GM18870 (cell line): Measurements from ENCODE around the gene FCER2.

Experiments
- ATAC-seq: cut with Tn5 transposase; IDR thresholded peaks from one replicate; pipeline ENCODE4 v1.9.1; 2021; ENCODE audit warnings: moderate library complexity; ENCODE audit not compliant: unreplicated experiment

FCER2 gene

DNA sequence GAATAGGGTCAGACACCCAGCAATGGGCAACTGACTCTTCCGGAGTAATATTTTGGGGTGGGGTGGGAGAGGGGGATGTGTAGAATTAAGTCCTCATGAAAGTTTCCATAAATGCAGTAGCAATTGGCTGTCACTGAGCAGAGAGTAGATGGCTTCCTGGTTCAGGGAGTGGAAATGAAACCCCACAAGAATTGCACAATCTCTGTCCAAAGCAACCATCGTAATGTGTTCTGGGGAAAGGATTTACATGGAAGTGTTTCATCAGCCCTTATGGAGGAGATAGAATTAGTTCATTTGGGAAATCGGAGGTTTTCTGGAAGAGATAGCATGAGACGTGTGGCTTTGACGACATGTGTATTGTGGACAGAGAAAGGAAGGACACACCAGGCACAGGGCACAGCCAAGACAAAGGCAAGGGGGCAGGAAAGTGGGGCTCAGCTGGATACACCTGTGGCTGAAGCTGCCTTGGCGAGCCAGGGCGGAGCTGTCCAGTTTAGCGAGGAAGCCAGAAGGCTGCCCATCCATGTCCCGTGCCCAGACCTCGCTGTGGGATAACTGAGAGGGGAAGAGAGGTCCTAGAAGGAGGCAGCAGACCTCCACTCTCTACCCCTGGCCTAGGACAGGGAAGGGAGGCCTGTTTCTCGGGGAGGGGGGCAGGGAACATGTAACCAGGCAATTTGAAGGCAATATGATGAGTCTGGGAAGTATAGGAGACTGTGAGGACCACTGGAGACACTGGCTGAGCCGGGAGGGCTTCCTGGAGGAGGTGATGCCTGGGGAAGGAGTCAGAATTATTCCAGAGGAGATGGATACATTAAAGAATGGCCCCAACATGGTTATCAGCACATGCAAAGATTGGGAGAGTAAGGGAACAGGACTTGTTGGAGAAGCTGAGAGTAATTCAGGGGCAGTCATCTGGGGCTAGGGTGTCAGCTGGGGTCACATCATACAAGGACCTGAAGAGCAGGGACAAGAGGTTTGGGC lies 32.6 kb upstream of the FCER2 start:
- ATAC-seq: no peak

DNA sequence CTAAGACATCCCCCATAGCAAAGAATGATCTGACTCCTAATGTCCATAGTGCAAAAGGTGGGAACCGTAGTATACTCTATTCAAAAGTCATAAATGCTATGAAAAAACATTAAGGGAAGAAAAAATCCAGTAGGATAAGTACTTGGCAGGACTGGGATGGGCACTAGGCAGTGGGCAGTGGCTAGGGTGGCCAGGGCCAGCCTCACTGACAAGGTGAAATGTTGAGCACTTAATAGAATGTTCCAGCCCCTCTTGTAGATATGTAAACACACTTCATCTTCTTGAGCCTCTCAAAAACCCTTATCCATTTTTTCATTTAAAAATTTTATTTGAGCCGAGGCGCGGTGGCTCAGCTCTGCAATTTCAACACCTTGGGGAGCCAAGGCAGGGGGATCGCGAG lies 31.4 kb upstream of the FCER2 start:
- no peak for ATAC-seq

DNA sequence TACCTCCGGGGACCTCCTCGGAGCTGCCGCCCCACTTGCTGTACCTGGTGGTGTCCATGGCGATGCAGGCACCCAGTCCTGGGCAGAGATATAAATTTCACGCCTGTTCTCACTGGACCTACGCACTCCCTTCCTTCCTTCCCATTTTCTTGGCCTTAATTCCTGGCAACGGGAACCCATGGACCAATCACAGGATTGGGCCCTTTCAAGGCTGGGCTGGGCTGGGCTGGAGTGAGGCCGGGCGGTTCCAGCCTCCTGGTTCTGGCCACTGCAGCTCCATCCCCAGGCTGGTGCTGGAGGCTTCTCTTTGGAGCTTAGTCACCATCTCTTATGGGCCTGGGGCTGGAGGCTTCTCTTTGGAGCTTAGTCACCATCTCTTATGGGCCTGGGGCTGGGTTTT lies 30.1 kb upstream of the FCER2 start, which contains the start of gene CLEC4G:
CLEC4G (minus strand) TSS at position 66 of the 400 bp plus-strand sequence; CDS start at position 58, 8 bp downstream.
- no peak for ATAC-seq

DNA sequence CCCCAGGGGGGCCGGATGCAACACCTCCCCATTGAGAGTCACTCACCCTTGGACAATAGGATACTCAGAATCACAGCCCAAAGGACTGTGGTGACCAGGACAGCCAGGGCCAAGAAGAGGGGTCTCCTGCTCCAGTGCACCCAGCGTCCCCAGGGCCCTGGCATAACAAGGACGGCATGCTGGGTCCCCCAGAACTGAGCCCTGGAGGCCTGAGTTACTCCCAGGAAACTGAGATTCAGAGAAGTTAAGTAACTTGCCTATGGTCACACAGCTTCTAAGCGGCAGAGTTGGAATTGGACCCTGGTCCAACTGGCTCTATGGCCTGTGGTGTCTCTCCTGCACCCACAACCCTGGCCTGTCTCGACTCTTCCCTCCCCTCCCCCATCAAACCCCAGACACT lies 29.7 kb upstream of the FCER2 start:
- no peak for ATAC-seq

DNA sequence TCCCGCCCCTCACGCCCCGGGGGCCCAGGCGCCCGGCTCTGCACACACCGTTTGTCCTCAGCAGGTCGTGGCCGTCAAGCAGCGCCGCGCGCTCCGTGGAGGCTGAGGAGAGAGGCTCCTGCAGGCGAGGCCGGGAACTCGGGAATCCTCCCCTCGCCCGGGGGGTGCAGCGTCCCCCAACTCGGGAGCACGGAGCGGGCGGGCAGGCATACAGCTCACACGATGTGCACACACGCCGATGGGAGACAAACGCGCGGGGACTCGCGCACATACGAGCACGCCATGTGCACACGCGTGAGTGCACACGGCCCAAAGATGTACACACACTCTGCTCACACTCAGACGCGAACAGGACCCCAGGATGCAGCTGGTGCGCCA lies 29.3 kb upstream of the FCER2 start:
- no peak for ATAC-seq

DNA sequence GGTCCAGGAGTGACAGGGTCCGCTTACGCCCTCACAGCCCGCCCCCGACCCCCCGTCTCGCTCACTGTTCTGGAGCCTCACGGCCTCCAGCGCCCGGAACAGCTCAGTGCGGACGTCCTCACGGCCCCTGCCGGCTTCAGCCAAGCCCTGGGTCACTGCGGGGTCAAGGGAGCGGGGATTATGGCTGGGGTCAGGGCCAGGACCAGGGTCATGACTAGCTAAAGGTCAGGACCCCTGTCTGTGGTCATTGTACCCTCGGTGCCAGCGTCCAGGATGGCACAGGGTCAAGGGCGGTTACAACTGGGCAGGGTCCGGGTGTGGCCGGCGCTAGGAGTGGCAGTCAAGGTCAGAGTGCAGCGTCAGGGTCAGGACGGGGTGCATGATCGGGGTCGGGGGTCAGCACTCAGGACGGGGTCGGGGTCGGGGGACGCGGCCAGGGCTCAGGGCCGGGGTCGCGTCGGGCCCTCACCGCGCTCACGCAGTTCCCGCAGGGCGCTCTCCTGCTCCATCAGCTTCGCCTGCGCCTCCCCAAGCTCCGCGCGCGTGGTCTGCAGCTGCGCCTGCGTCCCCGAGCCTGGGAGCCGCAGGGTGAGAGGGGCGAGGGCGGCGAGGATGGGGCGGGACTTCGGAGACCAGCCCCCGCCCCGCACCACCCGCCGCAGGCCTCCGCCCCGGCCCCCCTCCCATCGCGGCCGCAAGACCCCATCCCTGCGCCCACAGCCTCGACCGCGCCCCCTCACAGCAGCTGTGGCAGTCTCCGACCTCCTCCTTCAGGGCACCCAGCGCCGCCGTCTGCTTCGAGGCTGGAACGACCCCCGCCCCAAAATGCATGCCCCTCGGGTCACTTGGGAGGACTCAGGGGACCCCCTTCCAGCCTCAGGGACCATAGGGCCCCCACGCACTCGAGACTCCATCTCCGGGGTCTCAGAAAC lies 28.6 kb upstream of the FCER2 start:
- no peak for ATAC-seq

DNA sequence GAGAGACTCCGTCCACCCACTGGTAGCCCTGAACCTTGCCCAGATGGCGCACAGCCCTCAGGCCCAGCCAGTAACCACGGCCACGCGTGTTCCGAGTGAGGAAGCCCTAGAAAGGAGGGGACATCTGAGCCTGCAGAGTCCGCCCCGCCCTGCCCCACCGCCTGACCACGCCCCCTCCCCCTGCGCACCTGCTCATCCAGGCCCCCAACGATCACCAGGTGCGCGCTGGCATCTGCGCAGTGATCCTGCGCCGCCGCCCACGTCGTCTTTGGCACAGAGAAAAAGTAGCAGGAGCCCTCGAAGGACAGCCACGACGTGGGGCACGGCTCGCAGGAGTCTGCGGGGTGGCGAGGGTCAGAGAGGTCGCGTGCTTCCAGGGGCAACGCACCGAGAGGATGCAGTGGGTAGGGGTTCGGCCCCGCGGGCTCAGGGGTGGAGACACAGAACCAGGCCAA lies 27.9 kb upstream of the FCER2 start:
- no peak for ATAC-seq

DNA sequence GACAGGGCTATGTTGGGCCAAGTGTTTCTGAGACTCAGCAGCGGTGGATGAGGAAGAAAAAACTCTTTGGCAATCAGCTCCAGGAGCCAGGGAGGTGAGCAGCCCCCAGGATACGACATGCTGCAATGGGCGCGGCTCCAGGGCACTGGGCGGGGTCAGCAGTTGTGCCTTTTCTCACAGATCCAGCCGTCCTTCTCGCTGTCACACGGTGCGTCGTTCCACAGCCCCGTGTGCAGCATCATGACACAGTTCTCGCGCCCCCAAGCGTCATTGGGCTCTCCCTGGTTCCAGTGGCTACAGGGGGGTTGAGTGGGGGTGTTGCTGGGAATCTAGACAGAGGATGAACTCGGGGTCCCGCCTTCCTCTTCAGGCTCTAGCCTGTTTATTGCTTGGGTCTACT lies 27.3 kb upstream of the FCER2 start:
- no peak for ATAC-seq

DNA sequence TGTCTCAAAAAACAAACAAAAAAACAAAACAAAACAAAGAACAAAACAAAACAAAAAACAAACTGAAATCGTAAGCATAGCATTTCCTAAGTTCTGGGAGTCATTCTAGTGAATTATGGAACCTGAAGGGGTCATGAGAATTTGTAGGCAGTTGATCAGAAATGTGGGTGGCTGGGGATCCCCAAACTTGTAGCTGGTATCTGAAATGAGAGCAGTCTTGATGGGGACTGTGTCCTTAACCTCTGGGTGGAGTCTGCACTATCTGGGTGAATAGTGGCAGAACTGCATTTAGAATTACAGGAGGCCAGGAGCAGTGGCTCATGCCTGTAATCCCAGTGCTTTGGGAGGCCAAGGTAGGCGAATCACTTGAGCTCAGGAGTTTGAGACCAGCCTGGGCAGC lies 23.9 kb upstream of the FCER2 start:
- ATAC-seq: no peak

DNA sequence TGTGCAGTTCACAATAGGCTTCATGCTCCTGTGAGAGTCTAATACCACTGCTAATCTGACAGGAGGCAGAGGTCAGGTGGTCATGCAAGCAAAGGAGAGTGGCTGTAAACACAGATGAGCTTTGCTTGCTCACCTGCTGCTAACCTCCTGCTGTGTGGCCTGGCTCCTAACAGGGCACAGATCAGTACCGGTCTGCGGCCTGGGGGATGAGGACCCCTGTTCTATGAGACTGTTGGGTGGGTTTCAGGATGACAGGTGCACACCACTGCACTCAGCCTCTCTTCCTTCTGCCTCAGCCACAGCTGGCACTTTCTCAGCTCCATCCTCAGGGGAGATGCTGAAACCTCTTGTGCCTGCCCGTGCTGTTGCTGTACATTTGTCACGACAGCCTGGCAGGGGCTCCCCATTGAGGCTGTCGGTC lies 20.3 kb upstream of the FCER2 start:
- ATAC-seq: no peak

DNA sequence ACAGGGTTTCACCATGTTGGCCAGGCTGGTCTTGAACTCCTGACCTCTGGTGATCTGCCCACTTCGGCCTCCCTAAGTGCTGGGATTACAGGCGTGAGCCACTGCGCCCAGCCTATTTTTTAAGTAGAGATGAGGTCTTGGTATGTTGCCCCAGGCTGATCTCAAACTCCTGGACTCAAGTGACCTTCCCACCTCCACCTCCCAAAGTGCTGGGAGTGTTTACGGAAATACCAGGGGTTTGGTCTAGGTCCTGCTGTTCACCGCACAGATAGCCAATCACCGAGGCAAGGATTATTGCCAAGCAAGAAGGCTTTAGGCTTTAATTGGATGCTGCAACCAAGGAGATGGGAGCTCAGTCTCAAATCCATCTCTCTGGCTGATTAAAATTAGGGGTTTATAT lies 18.4 kb upstream of the FCER2 start:
- no peak for ATAC-seq

DNA sequence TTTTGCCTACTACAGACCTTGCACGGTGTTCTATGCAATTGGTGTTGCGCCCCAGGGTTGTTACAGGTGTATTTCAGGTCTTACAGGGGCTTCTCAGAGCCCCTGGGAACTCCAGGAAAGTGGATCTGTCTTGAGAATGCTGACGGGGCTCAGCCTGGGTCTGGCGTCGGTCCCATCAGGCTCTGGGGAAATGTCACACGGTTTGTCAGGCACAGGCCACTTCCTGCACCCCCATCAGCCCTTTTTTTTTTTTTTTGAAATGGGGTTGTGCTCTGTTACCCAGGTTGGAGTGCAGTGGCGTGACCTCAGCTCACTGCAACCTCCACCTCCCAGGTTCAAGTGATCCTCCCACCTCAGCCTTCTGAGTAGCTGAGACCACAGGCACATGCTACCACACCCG lies 16.7 kb upstream of the FCER2 start:
- no peak for ATAC-seq

DNA sequence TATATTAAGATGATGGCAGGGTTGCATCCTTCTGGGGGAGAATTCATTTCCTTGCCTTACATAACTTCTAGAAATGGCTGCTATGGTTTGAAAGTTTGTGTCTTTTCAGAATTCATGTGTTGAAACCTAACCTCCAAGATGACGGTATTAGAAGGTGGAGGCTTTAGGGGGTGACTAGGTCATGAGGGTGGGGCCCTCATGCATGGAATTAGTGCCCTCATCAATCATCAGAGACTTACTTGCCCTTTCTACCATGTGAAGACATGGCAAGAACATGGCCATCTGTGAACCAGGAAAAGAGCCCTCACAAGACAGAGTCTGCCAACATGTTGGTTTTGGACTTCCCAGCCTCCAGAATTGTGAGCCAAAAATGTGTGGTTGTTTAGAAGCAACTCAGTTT lies 14.8 kb upstream of the FCER2 start:
- no peak for ATAC-seq

DNA sequence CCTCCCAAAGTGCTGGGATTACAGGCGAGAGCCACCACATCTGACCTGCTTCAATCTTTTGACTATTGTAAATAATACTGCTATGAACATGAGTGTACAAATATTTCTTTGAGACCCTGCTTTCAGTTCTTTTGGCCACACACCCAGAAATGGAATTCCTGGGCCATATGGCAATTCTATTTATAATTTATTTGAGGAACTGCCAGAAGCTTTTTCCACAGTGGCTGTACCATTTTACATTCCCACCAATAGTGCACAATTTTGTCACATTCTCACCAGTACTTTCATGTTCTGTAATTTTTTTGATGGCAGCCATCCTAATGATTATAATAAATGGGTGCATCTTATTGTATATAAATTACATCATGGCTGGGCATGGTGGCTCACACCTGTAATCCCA lies 13.7 kb upstream of the FCER2 start:
- ATAC-seq: no peak

DNA sequence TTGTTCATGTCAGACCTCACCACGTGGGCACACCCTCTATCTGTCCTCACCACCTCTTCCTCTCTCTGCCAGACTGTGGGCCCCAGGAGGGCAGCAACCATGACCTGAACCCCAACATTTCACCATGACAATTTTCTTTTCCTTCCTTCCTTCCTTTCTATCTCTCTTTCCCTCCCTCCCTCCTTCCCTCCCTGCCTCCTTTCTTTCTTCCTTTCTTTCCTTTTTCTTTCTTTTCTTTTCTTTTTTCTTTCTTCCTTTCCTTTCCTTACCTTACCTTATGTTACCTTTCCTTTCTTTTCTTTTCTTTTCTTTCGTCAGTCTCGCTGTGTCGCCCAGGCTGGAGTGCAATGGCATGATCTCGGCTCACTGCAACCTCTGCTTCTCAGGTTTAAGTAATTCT lies 8.7 kb upstream of the FCER2 start:
- ATAC-seq: no peak

DNA sequence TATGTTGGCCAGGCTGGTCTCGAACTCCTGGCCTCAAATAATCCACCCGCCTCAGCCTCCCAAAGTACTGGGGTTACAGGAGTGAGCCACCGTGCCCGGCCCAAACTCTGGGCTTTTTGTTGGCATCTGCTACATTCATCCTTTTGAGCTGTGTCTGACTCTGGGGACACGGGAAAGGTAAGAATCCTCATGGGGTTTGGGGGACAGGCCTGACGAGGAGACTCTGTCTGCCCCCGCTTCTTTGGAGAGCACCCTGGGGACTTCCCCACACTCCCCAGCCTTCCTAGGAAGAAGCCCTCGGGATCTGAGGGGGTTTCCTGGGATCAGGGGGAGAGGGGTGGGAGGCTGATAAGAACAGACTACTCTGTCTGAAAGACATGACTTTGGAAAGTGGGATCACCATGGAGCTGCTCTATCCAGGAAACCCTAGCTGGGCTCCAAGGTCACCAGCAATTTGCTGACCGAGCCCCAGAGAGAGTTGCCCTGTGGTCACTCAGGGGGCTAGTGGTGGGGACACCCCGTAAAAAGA lies 8.1 kb upstream of the FCER2 start:
- ATAC-seq: no peak

DNA sequence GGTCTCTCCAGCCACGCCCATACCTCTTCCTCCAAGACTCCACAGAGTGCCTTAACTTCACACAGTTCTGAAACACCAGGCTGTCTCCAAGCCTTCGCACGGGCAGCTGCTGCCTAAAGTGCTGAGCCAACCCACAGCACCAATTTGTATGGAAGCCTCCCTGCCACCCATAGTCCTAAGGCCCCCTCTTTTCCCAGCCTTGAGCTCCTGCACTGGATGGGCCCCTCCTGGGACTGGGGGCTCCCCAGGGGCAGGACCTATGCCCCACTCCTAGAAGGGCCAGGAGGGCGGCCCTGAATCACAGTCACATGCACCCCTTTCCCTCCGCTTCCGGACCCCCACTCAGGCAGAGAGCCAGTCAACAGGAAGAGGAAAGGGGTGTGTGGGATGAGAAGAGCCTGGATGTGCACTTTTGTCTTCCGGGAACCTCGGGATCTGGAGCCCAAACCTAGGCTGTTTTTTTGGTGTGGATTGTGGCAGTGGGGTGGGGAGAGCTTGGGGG lies 5.1 kb upstream of the FCER2 start:
- ATAC-seq: no peak

DNA sequence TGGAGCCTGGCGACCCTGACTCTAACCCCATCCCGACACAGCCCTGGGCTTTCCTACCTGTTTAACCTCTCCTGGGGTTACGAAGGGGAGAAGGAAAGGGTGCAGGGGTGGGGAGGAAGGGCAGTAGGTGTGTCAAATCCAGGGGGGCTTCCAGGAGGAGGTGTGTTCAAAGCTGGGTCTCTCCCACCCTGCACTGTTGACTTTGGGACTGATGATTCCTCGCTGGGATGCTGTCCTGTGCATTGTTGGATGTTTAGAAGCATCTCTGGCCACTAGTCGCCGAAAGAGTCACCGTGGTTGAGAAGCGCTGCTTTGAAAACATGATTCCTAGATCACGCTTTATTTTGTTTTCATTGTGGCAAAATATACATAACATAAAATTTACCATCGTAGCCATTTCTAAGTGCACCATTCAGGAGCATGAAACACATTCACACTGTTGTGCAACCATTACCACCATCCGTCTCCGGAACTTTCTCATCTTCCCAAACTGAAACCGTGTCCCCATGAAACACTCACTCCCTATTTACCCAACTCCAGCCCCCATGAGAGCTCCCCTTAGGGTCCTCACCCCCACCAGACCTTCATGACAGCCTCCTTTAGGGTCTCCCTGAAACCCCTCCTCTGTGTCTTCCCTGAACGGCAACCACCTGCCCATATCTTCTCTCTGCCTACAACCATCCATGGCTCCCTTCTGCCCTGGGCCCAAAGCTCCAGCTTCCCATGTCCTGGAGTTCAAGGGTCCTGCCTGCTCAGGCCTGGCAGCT lies 4.4 kb upstream of the FCER2 start:
- ATAC-seq: no peak

DNA sequence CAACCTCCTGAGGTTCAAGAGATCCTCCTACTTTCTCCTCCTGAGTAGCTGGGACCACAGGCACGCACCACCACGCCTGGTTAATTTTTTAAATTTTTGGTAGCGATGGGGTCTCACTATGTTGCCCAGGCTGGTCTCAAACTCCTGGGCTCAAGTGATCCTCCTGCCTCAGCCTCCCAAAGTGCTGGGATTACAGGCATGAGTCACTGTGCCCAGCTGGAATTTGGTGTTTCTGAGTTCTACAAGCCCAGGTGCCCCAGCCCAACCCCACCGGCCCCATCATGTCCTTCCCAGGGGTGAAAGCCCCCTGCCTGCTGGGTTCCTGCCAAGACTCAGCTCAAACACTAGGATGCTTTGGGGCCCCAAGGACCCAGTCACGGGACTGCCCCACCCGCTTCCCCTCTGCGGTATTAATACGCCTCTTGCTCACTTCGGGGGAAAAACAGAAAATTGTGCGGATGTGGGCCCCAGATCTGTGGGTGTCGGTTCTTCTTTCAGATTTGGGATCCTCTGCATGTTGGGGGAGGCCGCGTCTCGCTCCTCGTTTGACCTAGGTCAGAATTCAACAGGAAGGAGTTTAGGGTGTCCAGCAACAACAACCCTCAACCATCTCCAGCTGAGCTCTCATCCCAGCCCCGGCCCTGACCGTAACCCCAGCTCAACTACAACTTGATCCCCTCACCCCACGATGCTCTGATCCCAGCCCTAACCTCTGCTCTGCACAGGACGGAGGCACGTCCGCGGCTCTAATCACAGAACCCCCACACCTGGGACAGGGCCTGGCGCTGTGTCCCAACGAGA lies 3.7 kb upstream of the FCER2 start:
- ATAC-seq: no peak
